ENCODE measurements around the gene TOMM6. TPM values are rescaled to one million over a fixed set of nuclear protein-coding genes. Genes with fewer than 3 reads are reported as not detected.

Gene TOMM6
- total RNA-seq, 1 donor from 2014 or later: 55.0 TPM

- H3K27me3 ChIP-seq (ENCODE audit: control insufficient read depth, insufficient read depth, low read length): no peaks in the 10 kb centered on the region
- H3K4me3 ChIP-seq (ENCODE audit: low read depth, low read length): no peak overlapping the region
- TF ChIP-seq CTCF (IDR thresholded peaks at IDR 0.05; ENCODE audit: insufficient read depth, low read length, severe bottlenecking): no peak
- DNase-seq (ENCODE audit: low read depth): no peak
- no peak for FAIRE-seq
- H3K36me3 ChIP-seq (ENCODE audit: control insufficient read depth, insufficient read depth, low read length): no peaks in the 10 kb centered on the region
Measured at GRCh38 chr6:41744236-41744787, 43.2 kb upstream of the TOMM6 start.

- TF ChIP-seq CTCF (IDR thresholded peaks at IDR 0.05; ENCODE audit: insufficient read depth, low read length, severe bottlenecking): no peak
- DNase-seq (ENCODE audit: low read depth) (no peak), FAIRE-seq (no peak)
- H3K4me3 ChIP-seq (ENCODE audit: low read depth, low read length): no peak overlapping the region
- H3K36me3 ChIP-seq (ENCODE audit: control insufficient read depth, insufficient read depth, low read length): no peaks in the 10 kb centered on the region
- H3K27me3 ChIP-seq (ENCODE audit: control insufficient read depth, insufficient read depth, low read length): peaks cover 2% of the 10 kb centered on the region
Measured at GRCh38 chr6:41746107-41746506, 41.4 kb upstream of the TOMM6 start.

- Histone ChIP-seq H3K36me3 (ENCODE audit: control insufficient read depth, insufficient read depth, low read length) (no peaks in the 10 kb centered on the region), H3K27me3 (ENCODE audit: control insufficient read depth, insufficient read depth, low read length) (peaks cover 2% of the 10 kb centered on the region), H3K4me3 (ENCODE audit: low read depth, low read length) (no peak within 1 kb of the TSS)
- DNase-seq (ENCODE audit: low read depth) (no peak), FAIRE-seq (no peak)
- TF ChIP-seq CTCF (IDR thresholded peaks at IDR 0.05; ENCODE audit: insufficient read depth, low read length, severe bottlenecking): no peak
Measured at GRCh38 chr6:41747256-41748101, 40.0 kb upstream of the TOMM6 start, which contains the start of gene PGC. PGC (minus strand) TSS chr6:41747397; CDS start chr6:41747334, 63 bp downstream.

DNA sequence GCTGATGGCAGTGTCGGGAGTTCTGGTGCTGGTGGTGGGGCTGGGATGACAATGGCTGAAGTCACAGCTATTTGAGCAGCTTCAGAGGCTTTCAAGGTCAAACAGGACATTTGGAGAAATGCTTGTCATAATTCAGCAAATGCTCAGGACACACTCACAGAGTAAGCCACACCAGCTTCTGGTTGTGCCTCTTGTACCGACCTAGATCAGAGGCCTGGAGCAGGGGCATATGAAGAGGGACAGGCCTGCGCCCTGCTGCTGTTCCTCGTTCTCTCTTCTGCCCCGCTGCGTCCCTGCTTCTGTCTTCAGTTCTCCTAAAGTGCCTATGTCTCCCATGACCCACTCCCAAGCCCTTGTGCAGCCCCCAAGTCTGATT lies 39.4 kb upstream of the TOMM6 start:
- no peak overlapping the region for H3K4me3 ChIP-seq (ENCODE audit: low read depth, low read length)
- H3K27me3 ChIP-seq (ENCODE audit: control insufficient read depth, insufficient read depth, low read length): peaks cover 2% of the 10 kb centered on the region
- no peak for TF ChIP-seq CTCF (IDR thresholded peaks at IDR 0.05; ENCODE audit: insufficient read depth, low read length, severe bottlenecking)
- DNase-seq (ENCODE audit: low read depth) (no peak), FAIRE-seq (no peak)
- no peaks in the 10 kb centered on the region for H3K36me3 ChIP-seq (ENCODE audit: control insufficient read depth, insufficient read depth, low read length)

DNA sequence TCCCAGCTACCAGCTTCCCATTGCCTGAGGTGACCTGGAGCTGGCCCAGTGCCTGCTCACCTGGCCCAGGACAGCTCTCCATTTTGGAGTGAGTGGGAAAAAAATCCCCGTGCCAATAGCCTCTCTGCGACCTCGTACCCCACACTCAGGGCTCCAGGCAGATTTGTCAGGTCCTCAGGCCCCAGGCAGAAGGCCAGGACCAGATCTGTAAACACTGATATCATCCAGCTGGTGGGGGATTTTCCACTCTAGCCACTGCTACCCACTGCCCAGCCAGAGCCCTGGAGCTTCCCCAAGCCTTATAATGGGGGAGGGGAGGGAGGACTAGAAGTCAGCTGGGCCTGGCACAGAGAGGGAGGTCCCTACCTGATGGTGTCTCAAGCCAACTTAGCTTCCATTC lies 39.0 kb upstream of the TOMM6 start:
- Histone ChIP-seq H3K36me3 (ENCODE audit: control insufficient read depth, insufficient read depth, low read length) (no peaks in the 10 kb centered on the region), H3K27me3 (ENCODE audit: control insufficient read depth, insufficient read depth, low read length) (peaks cover 2% of the 10 kb centered on the region), H3K4me3 (ENCODE audit: low read depth, low read length) (no peak overlapping the region)
- no peak for FAIRE-seq
- TF ChIP-seq CTCF (IDR thresholded peaks at IDR 0.05; ENCODE audit: insufficient read depth, low read length, severe bottlenecking): no peak
- DNase-seq (ENCODE audit: low read depth): no peak
